Activated CD4-positive, CD25-positive, alpha-beta regulatory T cell treated with anti-CD3 and anti-CD28 coated beads, Interleukin-2, amount 50 U/mL, for 72 hours (primary cell): ENCODE data around the gene CSF3R.

Experiments used
- DNase-seq: peaks from one replicate; pipeline ENCODE4 v3.0.0; 2021

The CSF3R gene

GRCh38 chr1:36482724-36483388 is at the start of gene CSF3R:
TSS of gene CSF3R (minus strand) at chr1:36482913. CDS start at chr1:36479496, 3,417 bp downstream.
- DNase-seq = no peak

GRCh38 chr1:36531833-36532232 is 49.1 kb upstream of the CSF3R start:
- no peak for DNase-seq

GRCh38 chr1:36530791-36531190 is 48.1 kb upstream of the CSF3R start:
- no peak for DNase-seq

- no peak for DNase-seq
Observed at GRCh38 chr1:36530261-36530660, 47.5 kb upstream of the CSF3R start.

- DNase-seq = no peak
Observed at GRCh38 chr1:36529769-36530260, 47.1 kb upstream of the CSF3R start.

GRCh38 chr1:36528361-36529349 is 45.9 kb upstream of the CSF3R start:
- no peak for DNase-seq

- no peak for DNase-seq
Observed at GRCh38 chr1:36525166-36525565, 42.5 kb upstream of the CSF3R start.

GRCh38 chr1:36524359-36525062 is 41.8 kb upstream of the CSF3R start:
- no peak for DNase-seq

GRCh38 chr1:36523850-36524249 is 41.1 kb upstream of the CSF3R start:
- no peak for DNase-seq

GRCh38 chr1:36523230-36523495 is 40.5 kb upstream of the CSF3R start:
- DNase-seq = no peak

GRCh38 chr1:36522461-36523229 is 39.9 kb upstream of the CSF3R start:
- DNase-seq = no peak

GRCh38 chr1:36522021-36522420 is 39.3 kb upstream of the CSF3R start:
- DNase-seq = no peak

GRCh38 chr1:36520771-36521420 is 38.2 kb upstream of the CSF3R start:
- no peak for DNase-seq

GRCh38 chr1:36520056-36520455 is 37.3 kb upstream of the CSF3R start:
- DNase-seq = no peak

GRCh38 chr1:36517011-36517771 is 34.5 kb upstream of the CSF3R start:
- no peak for DNase-seq

- peak; percentile 51 for DNase-seq
Observed at GRCh38 chr1:36516372-36517010, 33.8 kb upstream of the CSF3R start.

- no peak for DNase-seq
Observed at GRCh38 chr1:36515315-36516138, 32.8 kb upstream of the CSF3R start.

- DNase-seq = no peak
Observed at GRCh38 chr1:36514501-36514900, 31.8 kb upstream of the CSF3R start.

- no peak for DNase-seq
Observed at GRCh38 chr1:36513676-36514473, 31.2 kb upstream of the CSF3R start.
